ENCODE results near the gene ERICH4. TPM values are rescaled to one million over a fixed set of nuclear protein-coding genes. Genes with fewer than 3 reads are reported as not detected.

The ERICH4 gene
- total RNA-seq, 2 experiments from 2014 or later, result not detected

DNA sequence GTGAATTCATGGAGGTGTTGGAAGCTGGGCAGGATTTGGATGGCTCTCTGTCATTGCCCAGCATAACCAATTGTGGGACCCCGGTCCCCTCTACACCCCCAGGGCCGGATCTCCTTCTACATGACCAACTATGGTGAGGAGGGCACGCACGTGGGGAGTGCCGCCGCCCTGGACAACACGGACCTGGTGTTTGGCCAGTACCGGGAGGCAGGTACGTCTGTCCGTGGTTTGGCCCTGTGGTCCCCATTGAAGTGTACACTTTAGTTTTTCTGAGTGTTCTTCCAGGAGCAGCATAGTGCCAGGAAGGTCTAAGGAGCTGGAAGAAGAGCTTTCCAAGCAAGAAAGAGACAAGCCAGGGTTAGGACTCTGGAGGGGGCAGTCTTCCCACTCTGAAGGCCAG, 29.0 kb upstream of the ERICH4 start:
- TF ChIP-seq, protein P1, sequence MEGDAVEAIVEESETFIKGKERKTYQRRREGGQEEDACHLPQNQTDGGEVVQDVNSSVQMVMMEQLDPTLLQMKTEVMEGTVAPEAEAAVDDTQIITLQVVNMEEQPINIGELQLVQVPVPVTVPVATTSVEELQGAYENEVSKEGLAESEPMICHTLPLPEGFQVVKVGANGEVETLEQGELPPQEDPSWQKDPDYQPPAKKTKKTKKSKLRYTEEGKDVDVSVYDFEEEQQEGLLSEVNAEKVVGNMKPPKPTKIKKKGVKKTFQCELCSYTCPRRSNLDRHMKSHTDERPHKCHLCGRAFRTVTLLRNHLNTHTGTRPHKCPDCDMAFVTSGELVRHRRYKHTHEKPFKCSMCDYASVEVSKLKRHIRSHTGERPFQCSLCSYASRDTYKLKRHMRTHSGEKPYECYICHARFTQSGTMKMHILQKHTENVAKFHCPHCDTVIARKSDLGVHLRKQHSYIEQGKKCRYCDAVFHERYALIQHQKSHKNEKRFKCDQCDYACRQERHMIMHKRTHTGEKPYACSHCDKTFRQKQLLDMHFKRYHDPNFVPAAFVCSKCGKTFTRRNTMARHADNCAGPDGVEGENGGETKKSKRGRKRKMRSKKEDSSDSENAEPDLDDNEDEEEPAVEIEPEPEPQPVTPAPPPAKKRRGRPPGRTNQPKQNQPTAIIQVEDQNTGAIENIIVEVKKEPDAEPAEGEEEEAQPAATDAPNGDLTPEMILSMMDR (IDR thresholded peaks at IDR 0.05), result no peak
- intact Hi-C loops (cut with micrococcal nuclease), result no loop called here
- POLR2A ChIA-PET, result interaction anchor here (1.3 kb wide), 1 partner anchor 36 kb away, joined by 3 read pairs; no protein-coding TSS in a partner anchor
- no peak for DNase-seq
- CTCF ChIA-PET, result no interaction called here
- Mint-ChIP-seq H3K4me1 (ENCODE audit: low read depth) (peaks cover 10% of the 10 kb centered on the region), H3K9me3 (no peaks in the 10 kb centered on the region), H3K4me3 (no peak overlapping the region), H3K27me3 (no peaks in the 10 kb centered on the region), H3K36me3 (ENCODE audit: low read depth) (peaks cover 14% of the 10 kb centered on the region), H3K27ac (no peak overlapping the region)
- ATAC-seq, result no peak

DNA sequence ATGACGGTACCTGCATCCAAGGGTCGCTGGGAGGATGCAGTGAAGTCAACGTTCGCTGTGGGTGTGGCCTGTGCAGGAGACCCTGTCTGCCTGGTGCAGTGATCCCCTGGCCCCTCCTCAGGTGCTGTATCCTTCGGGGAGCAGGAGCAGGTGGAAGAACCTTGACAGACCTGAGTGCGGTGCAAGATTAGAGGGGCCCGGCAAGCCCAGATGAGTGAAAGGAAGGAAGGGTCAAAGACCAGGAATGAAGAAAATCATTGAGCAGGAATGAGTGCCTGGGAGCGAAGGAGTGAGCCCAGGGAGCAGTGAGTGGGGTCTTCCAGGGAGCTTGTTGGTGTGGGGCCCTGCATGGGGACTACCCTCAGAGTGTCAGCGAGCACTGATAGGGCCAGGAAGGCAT, 28.5 kb upstream of the ERICH4 start:
- no peak for DNase-seq
- POLR2A ChIA-PET, result interaction anchor here (1.3 to 1.4 kb wide), 2 partner anchors 9 to 37 kb away, joined by 3 to 4 read pairs; no protein-coding TSS in a partner anchor

DNA sequence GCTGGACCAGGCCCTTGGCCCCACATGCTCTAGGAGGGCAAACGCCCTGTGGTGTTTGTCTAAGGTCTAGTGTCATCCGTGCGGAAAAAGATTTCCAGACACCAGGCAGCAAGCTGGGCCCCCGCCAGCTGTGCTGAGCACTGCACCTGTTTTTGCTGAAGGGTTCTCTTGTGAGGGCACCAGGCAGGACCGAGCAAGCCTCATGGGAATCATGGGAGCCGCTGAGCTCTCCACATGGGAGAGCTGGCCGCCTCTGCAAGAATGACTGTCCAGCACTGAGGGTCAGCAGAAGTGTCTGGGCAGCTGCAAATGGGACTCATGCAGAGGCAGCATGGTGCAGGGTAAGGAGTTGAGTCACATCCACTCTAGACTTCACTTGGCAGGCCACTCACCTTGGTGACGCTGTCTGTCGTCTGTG, 27.8 kb upstream of the ERICH4 start:
- peaks cover 18% of the 10 kb centered on the region for H3K36me3 Mint-ChIP-seq (ENCODE audit: low read depth)
- ATAC-seq (no peak), DNase-seq (no peak)
- ChIA-PET POLR2A (interaction anchor here (1.3 to 1.4 kb wide), 2 partner anchors 9 to 37 kb away, joined by 3 to 4 read pairs; no protein-coding TSS in a partner anchor), CTCF (no interaction called here)
- no peaks in the 10 kb centered on the region for H3K9me3 Mint-ChIP-seq
- H3K4me1 Mint-ChIP-seq (ENCODE audit: low read depth), result peaks cover under 1% of the 10 kb centered on the region
- no peaks in the 10 kb centered on the region for H3K27me3 Mint-ChIP-seq
- no peak overlapping the region for H3K4me3 Mint-ChIP-seq
- H3K27ac Mint-ChIP-seq, result no peak overlapping the region
- intact Hi-C loops (cut with micrococcal nuclease), result no loop called here
- TF ChIP-seq, protein P1 (IDR thresholded peaks at IDR 0.05), result no peak

More for the DNA sequence above, 28.5 kb upstream of the ERICH4 start:
- TF ChIP-seq, protein P1 (IDR thresholded peaks at IDR 0.05), result no peak
- Mint-ChIP-seq H3K36me3 (ENCODE audit: low read depth) (peaks cover 18% of the 10 kb centered on the region), H3K27ac (no peak overlapping the region), H3K27me3 (no peaks in the 10 kb centered on the region), H3K9me3 (no peaks in the 10 kb centered on the region), H3K4me3 (no peak overlapping the region), H3K4me1 (ENCODE audit: low read depth) (peaks cover 5% of the 10 kb centered on the region)
- CTCF ChIA-PET, result no interaction called here
- intact Hi-C loops (cut with micrococcal nuclease), result no loop called here
- no peak for ATAC-seq

DNA sequence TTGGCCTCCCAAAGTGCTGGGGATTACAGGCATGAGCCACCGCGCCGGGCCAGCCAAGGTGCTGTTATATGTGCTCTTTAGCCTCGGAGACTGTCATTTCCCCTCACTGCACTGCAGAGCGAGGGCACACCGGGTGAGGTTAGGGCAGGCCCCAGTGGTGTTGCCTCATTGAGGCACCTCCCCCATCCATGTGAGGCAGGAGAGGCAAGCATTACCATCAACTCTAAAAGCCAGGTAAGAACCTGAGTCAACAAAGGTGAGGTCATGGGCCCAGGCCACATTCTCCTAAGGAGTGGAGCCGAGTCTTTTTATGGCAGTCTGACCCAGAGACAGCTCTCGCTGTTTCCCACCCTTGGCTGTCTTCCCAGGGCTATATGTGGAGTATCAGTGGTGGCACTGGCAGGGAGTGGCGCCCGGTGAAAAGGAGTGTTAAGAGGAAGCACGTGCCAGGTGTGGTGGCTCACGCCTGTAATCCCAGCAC, 26.7 kb upstream of the ERICH4 start:
- H3K27ac Mint-ChIP-seq, result no peak overlapping the region
- H3K9me3 Mint-ChIP-seq, result no peaks in the 10 kb centered on the region
- DNase-seq (no peak), ATAC-seq (no peak)
- POLR2A ChIA-PET, result no interaction called here
- intact Hi-C loops (cut with micrococcal nuclease), result no loop called here
- TF ChIP-seq, protein P1 (IDR thresholded peaks at IDR 0.05), result no peak
- CTCF ChIA-PET, result no interaction called here
- H3K4me1 Mint-ChIP-seq (ENCODE audit: low read depth), result no peaks in the 10 kb centered on the region
- H3K27me3 Mint-ChIP-seq, result no peaks in the 10 kb centered on the region
- H3K4me3 Mint-ChIP-seq, result no peak overlapping the region
- peaks cover 21% of the 10 kb centered on the region for H3K36me3 Mint-ChIP-seq (ENCODE audit: low read depth)

DNA sequence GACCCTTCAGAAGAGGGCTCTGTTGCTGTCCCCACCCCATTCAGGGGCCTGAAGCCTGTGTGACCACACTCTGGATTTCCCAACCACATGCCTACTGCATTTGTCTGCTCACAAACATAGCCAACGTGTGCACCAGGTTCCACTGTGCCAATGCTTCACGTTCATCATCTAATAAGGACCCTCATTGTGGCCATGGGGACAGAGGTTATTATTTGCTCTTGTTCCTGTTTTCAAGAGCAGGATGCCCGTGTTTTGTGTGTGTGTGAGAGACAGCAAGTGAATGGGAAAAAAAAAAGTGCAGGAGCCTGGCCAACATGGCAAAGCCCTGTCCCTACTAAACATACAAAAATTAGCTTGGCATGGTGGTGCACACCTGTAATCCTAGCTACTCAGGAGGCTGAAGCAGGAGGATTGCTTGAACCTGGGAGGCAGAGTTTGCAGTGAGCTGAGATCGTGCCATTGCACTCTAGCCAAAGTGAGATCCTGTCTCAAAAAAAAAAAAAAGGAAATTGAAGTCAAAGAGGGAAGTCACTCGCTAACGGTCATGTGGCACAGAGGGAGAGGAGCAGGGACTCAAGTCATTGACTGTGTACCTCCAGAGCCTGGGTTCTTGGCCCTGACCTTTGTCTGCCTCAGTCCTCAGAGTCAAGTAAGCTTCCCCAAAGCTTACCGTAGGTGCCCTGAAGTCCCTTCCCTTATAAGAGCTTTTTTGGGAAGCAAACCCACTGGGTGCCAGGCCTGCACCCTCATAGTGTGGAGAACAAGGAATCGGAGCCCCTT, 22.7 kb upstream of the ERICH4 start:
- ChIA-PET CTCF (no interaction called here), POLR2A (no interaction called here)

More for the DNA sequence above, 22.7 kb upstream of the ERICH4 start:
- no peak for DNase-seq
- intact Hi-C loops (cut with micrococcal nuclease), result no loop called here
- TF ChIP-seq, protein P1 (IDR thresholded peaks at IDR 0.05), result no peak
- no peak overlapping the region for H3K4me3 Mint-ChIP-seq
- ATAC-seq, result no peak
- H3K27me3 Mint-ChIP-seq, result no peaks in the 10 kb centered on the region
- peaks cover 16% of the 10 kb centered on the region for H3K36me3 Mint-ChIP-seq (ENCODE audit: low read depth)
- no peaks in the 10 kb centered on the region for H3K4me1 Mint-ChIP-seq (ENCODE audit: low read depth)
- H3K9me3 Mint-ChIP-seq, result no peaks in the 10 kb centered on the region
- H3K27ac Mint-ChIP-seq, result no peak overlapping the region
